NT2/D1 (cell line): ENCODE measurements around the gene HPCAL1.

Experiments
- DNase-seq: peaks from one replicate; pipeline ENCODE4 v3.0.0-alpha.2; 2011; ENCODE audit warnings: low read depth, low spot score
- H3K27me3 ChIP-seq: 2 replicates; pipeline ENCODE4 v1.6.0; 2011; ENCODE audit warnings: mild to moderate bottlenecking; ENCODE audit not compliant: insufficient read length, insufficient read depth
- H3K36me3 ChIP-seq: 2 replicates; pipeline ENCODE4 v1.6.1; 2011; ENCODE audit warnings: mild to moderate bottlenecking, low read length, mixed read lengths; ENCODE audit not compliant: insufficient read depth, insufficient read length
- H3K4me1 ChIP-seq: 2 replicates; pipeline ENCODE4 v1.5.1; 2011; ENCODE audit not compliant: insufficient read depth, insufficient read length
- H3K4me3 ChIP-seq: 2 replicates; pipeline ENCODE4 v1.5.1; 2011; ENCODE audit warnings: low read depth; ENCODE audit not compliant: insufficient read length
- H3K9ac ChIP-seq: 2 replicates; pipeline ENCODE4 v1.6.0; 2011; ENCODE audit warnings: low read depth; ENCODE audit not compliant: insufficient read length
- H3K9me3 ChIP-seq: 2 replicates; pipeline ENCODE4 v1.5.1; 2011; ENCODE audit warnings: mild to moderate bottlenecking, low read length; ENCODE audit not compliant: insufficient read depth
- SUZ12 ChIP-seq: IDR thresholded peaks from 2 replicates; pipeline ENCODE4 v1.6.1; 2011; ENCODE audit not compliant: insufficient read length, insufficient read depth; ENCODE audit errors: extremely low read depth
- YY1 ChIP-seq: IDR thresholded peaks from 2 replicates; pipeline ENCODE4 v1.6.1; 2011; ENCODE audit not compliant: insufficient read length, insufficient read depth
- ZNF274 ChIP-seq: IDR thresholded peaks from 2 replicates; pipeline ENCODE4 v1.6.1; 2011; ENCODE audit warnings: mild to moderate bottlenecking, low read depth, low read length

HPCAL1 gene

DNA sequence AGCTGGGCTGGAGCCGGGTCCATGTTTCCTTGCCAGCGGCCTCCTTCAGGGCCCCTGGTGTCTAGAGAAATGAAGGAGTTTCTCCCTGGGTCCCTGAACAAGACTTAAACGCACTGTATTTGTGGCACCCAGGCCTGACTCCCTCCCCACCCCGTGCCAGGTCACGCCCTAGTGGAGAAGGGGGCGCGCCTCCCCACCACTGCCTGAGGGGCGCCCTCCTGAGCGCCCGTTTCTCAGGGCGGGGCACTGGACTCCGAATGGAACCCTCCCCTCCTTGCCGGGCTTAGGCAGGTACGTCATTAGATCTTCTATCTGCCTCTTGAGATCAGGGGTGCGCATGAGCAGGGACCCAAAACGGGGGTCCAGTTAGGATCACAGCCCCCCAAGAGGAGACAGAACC lies 129.1 kb downstream of the HPCAL1 start:
- TF ChIP-seq SUZ12 = no peak
- TF ChIP-seq ZNF274 = no peak
- TF ChIP-seq YY1 = no peak
- H3K9ac ChIP-seq = no peak overlapping the region

DNA sequence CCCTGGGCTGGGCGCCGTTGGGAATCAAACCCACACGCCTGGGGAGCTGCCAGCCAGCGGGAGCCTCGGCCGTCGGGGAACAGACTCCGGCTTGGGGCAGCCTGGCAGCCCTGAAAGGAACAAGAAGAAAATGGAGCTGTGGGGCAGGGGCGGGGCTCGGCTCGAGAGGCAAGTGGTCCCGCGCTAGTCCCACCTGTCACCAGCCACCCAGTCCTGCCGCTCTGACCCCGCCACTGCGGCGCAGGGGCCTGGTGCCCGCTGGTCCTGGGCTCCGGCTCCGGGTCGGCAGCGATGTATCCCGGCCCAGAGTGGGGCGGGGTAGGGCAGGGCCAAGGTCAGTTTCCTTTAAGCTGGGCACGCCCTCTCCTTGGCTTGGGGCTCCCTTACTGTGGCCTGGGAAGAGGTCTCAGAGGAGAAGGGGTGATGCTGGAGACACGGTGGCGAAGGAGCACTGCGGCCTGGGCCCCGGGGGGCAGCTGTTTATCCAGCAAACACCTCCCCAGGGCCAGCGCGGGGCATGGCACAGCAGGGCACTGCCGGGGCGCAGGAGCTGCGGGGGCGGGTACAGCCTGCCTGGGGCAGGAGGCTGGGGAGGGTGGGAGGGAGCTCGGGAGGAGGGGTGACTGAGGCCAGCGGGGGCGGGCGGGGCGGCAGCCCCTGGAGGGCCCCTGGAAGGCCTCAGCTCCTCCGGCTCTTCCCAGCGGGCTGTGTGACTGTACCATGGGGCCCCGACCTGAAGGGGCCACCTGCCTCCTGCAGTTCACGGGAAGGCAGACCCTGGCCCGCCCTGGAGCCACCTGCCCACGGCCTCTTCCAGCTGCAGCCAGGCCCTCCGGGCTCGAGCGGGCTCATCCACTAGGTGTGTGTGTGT lies 129.8 kb downstream of the HPCAL1 start:
- H3K27me3 ChIP-seq = no peaks in the 10 kb centered on the region
- H3K36me3 ChIP-seq = peaks cover 4% of the 10 kb centered on the region
- H3K4me1 ChIP-seq = peaks cover 13% of the 10 kb centered on the region
- no peaks in the 10 kb centered on the region for H3K9me3 ChIP-seq
- H3K4me3 ChIP-seq = no peak overlapping the region
- no peak overlapping the region for H3K9ac ChIP-seq
- TF ChIP-seq SUZ12 (no peak), ZNF274 (no peak), YY1 (no peak)
- DNase-seq = no peak

More for the DNA sequence above, 129.1 kb downstream of the HPCAL1 start:
- peaks cover 13% of the 10 kb centered on the region for H3K4me1 ChIP-seq
- H3K27me3 ChIP-seq = no peaks in the 10 kb centered on the region
- DNase-seq = no peak
- no peaks in the 10 kb centered on the region for H3K9me3 ChIP-seq
- peaks cover 9% of the 10 kb centered on the region for H3K36me3 ChIP-seq
- no peak overlapping the region for H3K4me3 ChIP-seq

DNA sequence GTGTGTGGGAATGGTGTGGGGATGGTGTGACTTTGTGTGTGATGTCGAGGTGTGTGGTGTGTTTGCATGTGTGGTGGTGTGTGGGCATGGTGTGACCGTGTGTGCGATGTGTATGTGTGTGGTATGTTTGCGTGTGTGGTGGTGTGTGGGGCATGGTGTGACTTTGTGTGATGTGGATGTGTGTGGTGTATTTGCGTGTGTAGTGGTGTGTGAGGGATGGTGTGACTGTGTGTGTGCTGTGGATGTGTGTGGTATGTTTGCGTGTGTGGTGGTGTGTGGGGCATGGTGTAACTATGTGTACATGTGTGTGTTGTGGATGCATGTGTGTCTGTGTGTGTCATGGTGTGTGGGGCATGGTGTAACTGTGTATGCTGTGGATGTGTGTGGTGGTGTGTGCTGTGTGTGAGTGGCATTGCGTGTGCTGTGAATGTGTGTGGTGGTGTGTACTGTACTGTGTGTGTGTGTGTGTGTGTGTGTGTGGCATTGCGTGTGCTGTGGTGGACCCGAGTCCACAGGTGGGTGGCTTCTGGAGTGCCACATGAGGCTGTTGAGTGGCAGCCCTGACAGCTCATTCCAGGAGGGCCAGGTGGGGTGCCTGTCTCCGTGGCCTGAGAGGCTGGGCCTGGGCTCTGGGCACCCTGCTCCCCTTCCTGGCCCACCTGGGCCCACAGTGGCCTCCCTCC lies 130.7 kb downstream of the HPCAL1 start:
- Histone ChIP-seq H3K27me3 (no peaks in the 10 kb centered on the region), H3K36me3 (peaks cover 1% of the 10 kb centered on the region), H3K9ac (no peak overlapping the region), H3K4me1 (peaks cover 13% of the 10 kb centered on the region), H3K4me3 (no peak overlapping the region), H3K9me3 (no peaks in the 10 kb centered on the region)
- DNase-seq = no peak
- no peak for TF ChIP-seq SUZ12
- TF ChIP-seq YY1 = no peak
- TF ChIP-seq ZNF274 = no peak

- Histone ChIP-seq H3K27me3 (no peaks in the 10 kb centered on the region), H3K4me3 (no peak overlapping the region), H3K9ac (no peak overlapping the region), H3K4me1 (peaks cover 13% of the 10 kb centered on the region), H3K9me3 (no peaks in the 10 kb centered on the region), H3K36me3 (peaks cover 8% of the 10 kb centered on the region)
- no peak for DNase-seq
- TF ChIP-seq ZNF274 (no peak), YY1 (no peak), SUZ12 (no peak)
These were observed 131.5 kb downstream of the HPCAL1 start for GRCh38 chr2:10433947-10434885.

GRCh38 chr2:10434886-10435819 lies 132.4 kb downstream of the HPCAL1 start:
- peaks cover 13% of the 10 kb centered on the region for H3K4me1 ChIP-seq
- no peak overlapping the region for H3K4me3 ChIP-seq
- no peak overlapping the region for H3K9ac ChIP-seq
- peaks cover 18% of the 10 kb centered on the region for H3K36me3 ChIP-seq
- H3K9me3 ChIP-seq = no peaks in the 10 kb centered on the region
- TF ChIP-seq YY1 (no peak), SUZ12 (no peak), ZNF274 (no peak)
- no peaks in the 10 kb centered on the region for H3K27me3 ChIP-seq
- peak; percentile 68 for DNase-seq

DNA sequence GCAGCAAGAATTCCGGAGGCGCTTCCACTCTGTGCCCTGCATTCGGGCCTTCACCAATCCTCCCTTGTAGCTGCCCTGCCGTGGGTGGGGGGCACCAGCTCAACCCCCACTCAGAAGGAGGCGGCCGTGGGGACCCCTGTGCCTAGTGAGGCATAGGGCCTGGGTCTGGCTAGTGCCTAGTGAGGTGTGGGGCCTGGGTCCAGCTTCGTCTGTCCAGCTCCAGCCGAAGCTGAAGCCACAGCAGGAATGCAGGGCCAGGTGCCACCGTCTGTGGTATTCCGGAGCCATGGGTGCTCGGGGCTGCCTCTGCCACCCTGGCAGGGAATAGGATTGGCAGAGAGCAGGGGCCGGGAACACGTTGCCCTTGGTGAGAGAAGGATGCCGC lies 133.1 kb downstream of the HPCAL1 start:
- Histone ChIP-seq H3K4me3 (no peak overlapping the region), H3K27me3 (no peaks in the 10 kb centered on the region), H3K9me3 (no peaks in the 10 kb centered on the region), H3K9ac (no peak overlapping the region), H3K4me1 (peaks cover 13% of the 10 kb centered on the region), H3K36me3 (peaks cover 24% of the 10 kb centered on the region)
- TF ChIP-seq SUZ12 (no peak), ZNF274 (no peak), YY1 (no peak)
- DNase-seq = no peak
